RWPE2 (cell line): ENCODE results near the gene TALDO1.

Experiments used
- ATAC-seq: fragments of 200-7000 bp; cut with Tn5 transposase; 3 replicates; pipeline ENCODE4 v1.9.1; 2021; ENCODE audit warnings: low read depth
- DNase-seq: peaks from one replicate; pipeline ENCODE4 v3.0.0-alpha.2; 2020; ENCODE audit warnings: low spot score
- H3K27ac ChIP-seq: fragments of 450-650 bp; 2 replicates; pipeline ENCODE4 v1.5.1; 2017; ENCODE audit warnings: mild to moderate bottlenecking; ENCODE audit not compliant: poor library complexity, severe bottlenecking
- H3K27me3 ChIP-seq: fragments of 250-450 bp; sonication (Bioruptor Pico); 2 replicates; pipeline ENCODE4 v1.5.1; 2021; ENCODE audit warnings: mild to moderate bottlenecking, moderate library complexity; ENCODE audit not compliant: insufficient read depth, poor library complexity, severe bottlenecking
- H3K36me3 ChIP-seq: fragments of 250-450 bp; sonication (Bioruptor Pico); 2 replicates; pipeline ENCODE4 v1.5.1; 2020; ENCODE audit warnings: low read depth, mild to moderate bottlenecking, moderate library complexity
- H3K4me1 ChIP-seq: fragments of 250-450 bp; sonication (Bioruptor Pico); 2 replicates; pipeline ENCODE4 v1.5.1; 2021; ENCODE audit warnings: mild to moderate bottlenecking, moderate library complexity; ENCODE audit not compliant: insufficient read depth, poor library complexity, severe bottlenecking
- H3K4me3 ChIP-seq: fragments of 250-450 bp; sonication (Bioruptor Pico); 2 replicates; pipeline ENCODE4 v1.5.1; 2021; ENCODE audit warnings: mild to moderate bottlenecking, moderate library complexity; ENCODE audit not compliant: severe bottlenecking
- H3K9me3 ChIP-seq: fragments of 250-450 bp; sonication (Bioruptor Pico); 2 replicates; pipeline ENCODE4 v1.5.1; 2021; ENCODE audit warnings: mild to moderate bottlenecking, moderate library complexity; ENCODE audit not compliant: severe bottlenecking
- TF ChIP-seq, protein P1 (sequence below): fragments of 450-650 bp; IDR thresholded peaks from one replicate; pipeline ENCODE4 v1.5.1; 2017; ENCODE audit warnings: mild to moderate bottlenecking, moderate library complexity; ENCODE audit not compliant: poor library complexity, severe bottlenecking

The TALDO1 gene

DNA sequence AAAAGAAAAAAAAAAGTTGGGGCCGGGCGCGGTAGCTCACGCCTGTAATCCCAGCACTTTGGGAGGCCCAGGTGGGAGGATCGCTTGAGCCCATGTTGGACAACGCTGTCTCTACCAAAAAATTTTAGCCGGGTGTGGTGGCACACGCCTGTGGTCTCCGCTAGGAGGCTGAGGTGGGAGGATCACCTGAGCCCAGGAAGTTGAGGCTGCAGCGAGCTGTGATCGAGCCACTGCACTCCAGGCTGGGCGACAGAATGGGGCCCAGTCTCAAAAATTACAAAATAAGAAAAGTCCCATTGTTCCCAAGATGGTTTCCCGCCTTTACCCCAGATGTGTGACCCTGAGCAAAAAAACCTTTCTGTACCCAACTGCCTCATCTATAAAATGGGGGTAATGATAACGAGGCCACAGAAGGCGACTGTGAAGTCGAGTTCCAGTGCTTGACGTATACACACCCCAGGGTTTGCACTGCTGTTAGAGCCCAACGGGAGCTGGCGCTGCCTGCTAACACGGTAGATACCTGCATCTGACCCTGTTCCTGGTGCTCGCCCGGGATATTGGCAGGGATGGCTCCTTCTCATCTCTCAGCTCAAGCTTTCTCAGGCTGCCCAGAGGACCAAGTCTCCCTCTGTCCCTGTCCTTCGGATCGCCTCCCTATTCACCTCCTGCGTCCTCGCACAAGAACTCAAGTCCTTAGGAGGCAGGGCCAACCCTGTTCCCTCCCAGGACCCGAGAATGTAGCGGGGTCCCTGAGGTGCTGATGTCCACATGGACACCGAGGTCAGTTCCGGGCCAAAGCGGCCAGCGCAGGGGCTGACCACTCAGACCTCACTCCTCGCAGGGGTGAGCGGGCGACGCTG is 61.4 kb downstream of the TALDO1 start:
- TF ChIP-seq, protein P1, sequence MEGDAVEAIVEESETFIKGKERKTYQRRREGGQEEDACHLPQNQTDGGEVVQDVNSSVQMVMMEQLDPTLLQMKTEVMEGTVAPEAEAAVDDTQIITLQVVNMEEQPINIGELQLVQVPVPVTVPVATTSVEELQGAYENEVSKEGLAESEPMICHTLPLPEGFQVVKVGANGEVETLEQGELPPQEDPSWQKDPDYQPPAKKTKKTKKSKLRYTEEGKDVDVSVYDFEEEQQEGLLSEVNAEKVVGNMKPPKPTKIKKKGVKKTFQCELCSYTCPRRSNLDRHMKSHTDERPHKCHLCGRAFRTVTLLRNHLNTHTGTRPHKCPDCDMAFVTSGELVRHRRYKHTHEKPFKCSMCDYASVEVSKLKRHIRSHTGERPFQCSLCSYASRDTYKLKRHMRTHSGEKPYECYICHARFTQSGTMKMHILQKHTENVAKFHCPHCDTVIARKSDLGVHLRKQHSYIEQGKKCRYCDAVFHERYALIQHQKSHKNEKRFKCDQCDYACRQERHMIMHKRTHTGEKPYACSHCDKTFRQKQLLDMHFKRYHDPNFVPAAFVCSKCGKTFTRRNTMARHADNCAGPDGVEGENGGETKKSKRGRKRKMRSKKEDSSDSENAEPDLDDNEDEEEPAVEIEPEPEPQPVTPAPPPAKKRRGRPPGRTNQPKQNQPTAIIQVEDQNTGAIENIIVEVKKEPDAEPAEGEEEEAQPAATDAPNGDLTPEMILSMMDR, result no peak
- peak overlapping the region; percentile 73 for H3K27ac ChIP-seq
- no peaks in the 10 kb centered on the region for H3K9me3 ChIP-seq
- H3K4me1 ChIP-seq, result peaks cover 3% of the 10 kb centered on the region
- no peaks in the 10 kb centered on the region for H3K27me3 ChIP-seq
- peak overlapping the region; percentile 69 for H3K4me3 ChIP-seq
- no peak for DNase-seq
- ATAC-seq, result peak; percentile 0; the same call in 2 of the 3 replicates
- H3K36me3 ChIP-seq, result peaks cover 34% of the 10 kb centered on the region

DNA sequence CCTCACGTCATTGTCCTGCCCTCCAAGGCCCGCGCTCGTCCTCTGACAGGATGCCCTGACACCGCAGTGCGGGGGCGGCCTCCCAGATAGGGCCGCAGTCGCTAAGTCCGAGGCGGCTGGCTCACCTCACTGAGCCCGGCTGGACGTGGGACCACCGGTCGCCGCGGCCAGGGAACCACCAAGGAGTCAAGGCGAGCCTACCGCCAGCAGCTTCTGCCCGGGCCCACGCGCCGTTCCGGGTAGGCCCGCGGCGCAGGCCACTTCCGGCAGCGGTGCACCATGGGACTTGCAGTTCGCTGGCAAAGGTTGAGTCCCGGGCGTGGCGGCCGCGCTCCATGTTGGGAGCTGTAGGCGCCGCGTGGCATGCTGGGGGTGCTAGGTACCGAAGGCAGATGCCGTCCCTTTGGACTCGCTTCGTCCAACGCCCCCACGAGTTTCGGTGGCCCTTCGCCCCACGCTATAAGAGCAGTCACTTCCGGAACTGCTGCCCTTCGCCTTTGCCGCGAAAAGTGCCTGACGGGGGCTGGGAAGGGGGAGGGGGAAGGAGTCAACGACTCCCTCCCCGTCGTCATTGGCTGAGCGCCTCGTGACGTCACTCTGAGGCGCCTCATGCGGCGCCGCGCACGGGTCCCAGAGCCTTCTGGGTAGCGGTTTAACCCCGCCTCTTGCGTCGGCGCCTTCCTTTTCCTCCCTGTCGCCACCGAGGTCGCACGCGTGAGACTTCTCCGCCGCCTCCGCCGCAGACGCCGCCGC is 62.2 kb downstream of the TALDO1 start, which contains the start of gene RPLP2:
Gene RPLP2 (plus strand): TSS at position 681 of the 753 bp plus-strand sequence. CDS start 268 bp downstream, outside the sequence.
- Histone ChIP-seq H3K36me3 (peaks cover 37% of the 10 kb centered on the region), H3K4me3 (peak within 1 kb of the TSS; percentile 69), H3K4me1 (no peaks in the 10 kb centered on the region), H3K9me3 (no peaks in the 10 kb centered on the region), H3K27ac (peak within 1 kb of the TSS; percentile 73), H3K27me3 (no peaks in the 10 kb centered on the region)
- TF ChIP-seq, protein P1, result no peak
- peak; percentile 79 for ATAC-seq
- peak; percentile 97 for DNase-seq

DNA sequence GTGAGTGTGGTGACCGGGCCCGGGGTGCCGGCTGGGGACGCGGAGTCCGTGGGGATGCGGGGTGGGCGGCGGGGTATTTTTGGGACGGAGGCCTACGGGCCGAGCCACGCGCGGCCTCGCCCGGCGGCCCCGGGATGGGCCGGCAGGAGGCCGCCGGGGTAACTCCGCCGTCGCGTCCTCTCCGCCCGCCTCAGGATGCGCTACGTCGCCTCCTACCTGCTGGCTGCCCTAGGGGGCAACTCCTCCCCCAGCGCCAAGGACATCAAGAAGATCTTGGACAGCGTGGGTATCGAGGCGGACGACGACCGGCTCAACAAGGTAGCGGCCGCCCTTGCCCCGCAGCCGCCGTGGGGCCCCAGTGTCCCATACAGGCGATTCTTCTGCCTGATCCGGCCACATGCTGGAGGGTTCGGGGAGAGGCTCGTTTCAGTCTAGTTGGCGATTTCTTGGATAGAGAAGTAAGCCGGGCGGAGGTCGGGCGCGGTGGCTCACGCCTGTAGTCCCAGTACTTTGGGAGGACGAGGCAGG is 62.8 kb downstream of the TALDO1 start:
- no peaks in the 10 kb centered on the region for H3K9me3 ChIP-seq
- no peaks in the 10 kb centered on the region for H3K27me3 ChIP-seq
- peak overlapping the region; percentile 73 for H3K27ac ChIP-seq
- TF ChIP-seq, protein P1, result no peak
- DNase-seq, result no peak
- H3K36me3 ChIP-seq, result peaks cover 37% of the 10 kb centered on the region
- no peak for ATAC-seq
- H3K4me3 ChIP-seq, result peak overlapping the region; percentile 69
- no peaks in the 10 kb centered on the region for H3K4me1 ChIP-seq

DNA sequence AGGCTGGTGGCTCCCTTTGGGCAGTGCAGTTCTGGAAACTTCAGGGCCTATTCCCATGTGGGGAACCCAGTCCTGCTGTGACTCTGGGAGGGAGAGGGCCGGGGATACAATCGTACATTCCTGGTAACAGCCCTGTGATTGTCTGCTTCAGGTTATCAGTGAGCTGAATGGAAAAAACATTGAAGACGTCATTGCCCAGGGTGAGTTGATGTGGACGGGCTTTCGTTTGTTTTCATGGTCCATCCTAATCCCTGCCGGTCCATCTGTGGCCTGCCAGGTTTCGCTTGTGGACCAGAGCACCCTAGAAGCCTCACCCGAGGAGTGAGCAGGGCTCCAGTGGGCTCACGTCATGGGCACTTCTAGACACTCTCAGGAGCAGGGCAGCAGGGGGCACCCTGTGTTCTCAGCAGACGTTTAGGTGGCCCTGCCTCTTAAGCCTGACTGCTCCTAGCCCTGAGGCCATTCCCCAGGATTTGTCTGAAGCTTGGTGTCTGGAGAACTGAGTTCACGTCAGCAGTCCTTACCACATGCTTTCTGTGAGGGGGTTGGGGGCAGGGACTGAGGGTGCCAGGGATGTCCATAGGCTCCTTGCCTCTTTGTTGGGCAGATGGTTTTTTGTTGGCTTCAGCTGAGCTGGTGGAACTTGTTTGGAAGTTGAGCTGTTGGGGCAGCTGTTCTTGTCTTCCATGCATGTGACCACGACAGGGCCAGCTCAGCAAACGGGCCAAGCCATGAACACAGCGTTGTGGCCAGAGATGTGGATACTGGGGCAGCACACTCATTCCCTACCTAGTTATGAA is 64.4 kb downstream of the TALDO1 start:
- no peak for DNase-seq
- Histone ChIP-seq H3K4me3 (peak overlapping the region; percentile 69), H3K36me3 (peaks cover 37% of the 10 kb centered on the region)

More for the DNA sequence above, 64.4 kb downstream of the TALDO1 start:
- no peaks in the 10 kb centered on the region for H3K4me1 ChIP-seq
- ATAC-seq, result no peak
- TF ChIP-seq, protein P1, result no peak
- H3K27ac ChIP-seq, result peak overlapping the region; percentile 73
- no peaks in the 10 kb centered on the region for H3K9me3 ChIP-seq
- H3K27me3 ChIP-seq, result no peaks in the 10 kb centered on the region
